IMR-90 (cell line): ENCODE results near the gene RHPN2. TPM values are rescaled to one million over a fixed set of nuclear protein-coding genes. Genes with fewer than 3 reads are reported as not detected.
"Not testable (repeated sequence)": the region's sequence is repeated elsewhere in the genome, so short reads cannot be mapped to it uniquely, and the experiment has no call there.

ENCODE experiments used
- ATAC-seq: fragments of 200-7000 bp; cut with Tn5 transposase; 2 replicates; pipeline ENCODE4 v1.9.1; 2020; ENCODE audit warnings: low read depth, mild to moderate bottlenecking, moderate library complexity
- BruUV-seq: library from RNA; stranded (reverse); fragments of 400-500 nt; replicated peaks from 2 replicates; lab custom pipeline; 2021; lab: Mats Ljungman, UMichigan
- CTCF ChIA-PET: fragments of 300-600 bp; formaldehyde crosslinking; extraction: SDS; loops from one replicate; lab custom pipeline; 2021; ENCODE audit warnings: antibody characterized with exemption; lab: Yijun Ruan, JAX
- POLR2A ChIA-PET: fragments of 300-600 bp; sonication (Branson Sonifier 250); formaldehyde crosslinking; loops from one replicate; lab custom pipeline; 2022; ENCODE audit warnings: antibody characterized with exemption; ENCODE audit not compliant: unreplicated experiment; lab: Charles Lee
- DNase-seq: peaks from one replicate; pipeline ENCODE4 v3.0.0; 2013
- H2AFZ ChIP-seq: replicated peaks from 2 replicates; pipeline ENCODE3; 2013; ENCODE audit warnings: low read length, mild to moderate bottlenecking; ENCODE audit not compliant: poor library complexity
- H2AK5ac ChIP-seq: 2 replicates; pipeline ENCODE4 v1.6.1; 2013; ENCODE audit warnings: low read depth, low read length, inconsistent platforms
- H2AK9ac ChIP-seq: replicated peaks from 2 replicates; pipeline ENCODE3; 2013; ENCODE audit warnings: mild to moderate bottlenecking, low read depth, low read length, moderate library complexity; ENCODE audit not compliant: poor library complexity
- H2BK120ac ChIP-seq: 2 replicates; pipeline ENCODE4 v1.6.1; 2013; ENCODE audit warnings: low read depth, low read length, inconsistent platforms
- H2BK15ac ChIP-seq: 3 replicates; pipeline ENCODE4 v1.6.1; 2013; ENCODE audit warnings: low read depth, low read length, inconsistent platforms
- H2BK20ac ChIP-seq: 2 replicates; pipeline ENCODE4 v1.6.1; 2013; ENCODE audit warnings: low read depth, mild to moderate bottlenecking, inconsistent platforms, low read length, moderate library complexity
- H2BK5ac ChIP-seq: 2 replicates; pipeline ENCODE4 v1.6.1; 2013; ENCODE audit warnings: mild to moderate bottlenecking, low read depth, low read length, inconsistent platforms; ENCODE audit not compliant: poor library complexity, severe bottlenecking
- H3K14ac ChIP-seq: replicated peaks from 2 replicates; pipeline ENCODE4 v1.6.1; 2013; ENCODE audit warnings: low read depth, low read length, inconsistent platforms
- H3K18ac ChIP-seq: 2 replicates; pipeline ENCODE4 v1.6.1; 2013; ENCODE audit warnings: low read depth, low read length, control low read depth
- H3K23ac ChIP-seq: 2 replicates; pipeline ENCODE4 v1.6.1; 2013; ENCODE audit warnings: low read depth, low read length, inconsistent platforms
- H3K27ac ChIP-seq: 2 replicates; pipeline ENCODE4 v1.5.1; 2013; ENCODE audit warnings: mild to moderate bottlenecking, control low read depth, low read length; ENCODE audit not compliant: insufficient read depth
- H3K27me3 ChIP-seq: 2 replicates; pipeline ENCODE4 v1.6.1; 2013; ENCODE audit warnings: low read length; ENCODE audit not compliant: control insufficient read depth, insufficient read depth
- H3K36me3 ChIP-seq: 2 replicates; pipeline ENCODE4 v1.6.1; 2013; ENCODE audit warnings: low read length, mixed read lengths; ENCODE audit not compliant: control insufficient read depth, insufficient read depth
- H3K4ac ChIP-seq: 2 replicates; pipeline ENCODE4 v1.6.1; 2013; ENCODE audit warnings: low read depth, low read length, inconsistent platforms
- H3K4me1 ChIP-seq: 2 replicates; pipeline ENCODE4 v1.6.1; 2013; ENCODE audit warnings: low read length, mixed read lengths; ENCODE audit not compliant: control insufficient read depth, insufficient read depth
- H3K4me2 ChIP-seq: 2 replicates; pipeline ENCODE4 v1.6.1; 2013; ENCODE audit warnings: low read depth, mild to moderate bottlenecking, control low read depth, low read length, moderate library complexity
- H3K4me3 ChIP-seq: 2 replicates; pipeline ENCODE4 v1.5.1; 2013; ENCODE audit warnings: low read depth, mild to moderate bottlenecking, control low read depth, low read length, moderate library complexity; ENCODE audit not compliant: insufficient read depth
- H3K56ac ChIP-seq: 2 replicates; pipeline ENCODE4 v1.6.1; 2013; ENCODE audit warnings: low read length, inconsistent platforms; ENCODE audit not compliant: insufficient read depth; ENCODE audit errors: extremely low read depth
- H3K79me1 ChIP-seq, 2 experiments: 2 replicates each; pipeline ENCODE4 v1.6.1; 2013; ENCODE audit warnings: low read length in 2 of 2, inconsistent platforms in 1 of 2, low read depth in 1 of 2
- H3K9ac ChIP-seq: 2 replicates; pipeline ENCODE4 v1.6.1; 2013; ENCODE audit warnings: low read depth, low read length, control low read depth
- H3K9me1 ChIP-seq: 2 replicates; pipeline ENCODE4 v1.6.1; 2013; ENCODE audit warnings: low read length, inconsistent platforms; ENCODE audit not compliant: insufficient read depth
- H3K9me3 ChIP-seq: 2 replicates; pipeline ENCODE4 v1.6.1; 2013; ENCODE audit warnings: low read length; ENCODE audit not compliant: control insufficient read depth, insufficient read depth
- H4K20me1 ChIP-seq: 2 replicates; pipeline ENCODE4 v1.6.1; 2013; ENCODE audit warnings: low read length, inconsistent platforms; ENCODE audit not compliant: insufficient read depth
- H4K5ac ChIP-seq: 2 replicates; pipeline ENCODE4 v1.6.1; 2013; ENCODE audit warnings: mild to moderate bottlenecking, low read depth, low read length, control low read depth
- H4K8ac ChIP-seq, 2 experiments: 2 replicates each; pipeline ENCODE4 v1.6.1; 2013; ENCODE audit warnings: low read depth in 2 of 2, low read length in 2 of 2, control low read depth in 1 of 2, inconsistent platforms in 1 of 2
- H4K91ac ChIP-seq: 2 replicates; pipeline ENCODE4 v1.6.1; 2013; ENCODE audit warnings: low read depth, low read length, inconsistent platforms; ENCODE audit not compliant: insufficient read depth
- WGBS, 2 experiments: methylation state at CpG; one replicate each; pipeline versions ENCODE4 v1.1.5 to v1.1.7; 2013; ENCODE audit warnings: missing lambda C conversion rate in 2 of 2; ENCODE audit not compliant: insufficient read length in 1 of 2; ENCODE audit errors: extremely low coverage in 2 of 2; 5-methylcytosine and 5-hydroxymethylcytosine counted together
- dilution Hi-C: fragments of 300-500 bp; cut with HindIII; formaldehyde crosslinking; loops from one replicate; pipeline ENCODE4 v1.14.3; 2018; ENCODE audit warnings: low sequenced_read_pairs; ENCODE audit not compliant: unreplicated experiment
- in situ Hi-C: fragments of 300-500 bp; cut with MboI; formaldehyde crosslinking; loops from 3 replicates; pipeline ENCODE4 v1.14.3; 2019; ENCODE audit warnings: low sequenced_read_pairs, inconsistent platforms, mixed read lengths
- intact Hi-C: fragments of 100-400 bp; cut with micrococcal nuclease; formaldehyde crosslinking; loops from 2 replicates; pipeline ENCODE4 v1.10.0; 2022
- polyA plus RNA-seq, 3 experiments: library from polyadenylated mRNA; depleted of rRNA; stranded (reverse); fragments of >200 nt; gene quantifications; 2 replicates each; pipeline ENCODE4 v1.2.3, GENCODE V29; 2012; ENCODE audit warnings: low replicate concordance in 1 of 3
- total RNA-seq: library from RNA; depleted of rRNA; stranded (reverse); fragments of >200 nt; gene quantifications from 2 replicates; pipeline ENCODE4 v1.2.3, GENCODE V29; 2012

Gene RHPN2
- total and polyA plus RNA-seq, 2 of the 4 experiments (the other 2 are of a cell fraction): 2.3 to 4.0 TPM

DNA sequence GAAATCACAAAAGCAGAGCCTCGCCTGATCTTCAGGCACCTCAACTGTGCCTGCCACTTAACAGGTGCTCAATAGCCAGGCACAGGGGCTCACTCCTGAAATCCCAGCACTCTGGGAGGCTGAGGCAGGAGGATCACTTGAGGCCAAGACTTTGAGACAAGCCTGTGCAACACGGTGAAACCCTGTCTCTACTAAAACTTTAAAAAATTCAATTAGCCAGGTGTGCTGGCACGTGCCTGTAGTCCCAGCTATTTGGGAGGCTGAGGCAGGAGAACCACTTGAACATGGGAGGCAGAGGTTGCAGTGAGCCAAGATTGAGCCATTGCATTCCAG lies 22.9 kb downstream of the RHPN2 start:
- H2AK9ac ChIP-seq, BruUV-seq, H2AK5ac ChIP-seq, H3K56ac ChIP-seq, CTCF ChIA-PET, H3K18ac ChIP-seq, H2AFZ ChIP-seq, H3K4me1 ChIP-seq, H3K23ac ChIP-seq, intact Hi-C loops, H2BK5ac ChIP-seq, H4K5ac ChIP-seq, H2BK120ac ChIP-seq, H3K9me3 ChIP-seq, ATAC-seq, H3K27me3 ChIP-seq, H3K9ac ChIP-seq, H3K79me1 ChIP-seq, H3K9me1 ChIP-seq, H3K27ac ChIP-seq, in situ Hi-C loops, H3K4me2 ChIP-seq, H2BK15ac ChIP-seq, H4K20me1 ChIP-seq, H3K36me3 ChIP-seq, H3K14ac ChIP-seq, dilution Hi-C loops, H3K4ac ChIP-seq, DNase-seq, H2BK20ac ChIP-seq, H4K91ac ChIP-seq, H4K8ac ChIP-seq, H3K4me3 ChIP-seq: not testable (repeated sequence)
- POLR2A ChIA-PET: interaction anchor here (0.5 kb wide), 1 partner anchor 421 kb away, joined by 10 read pairs; no protein-coding TSS in a partner anchor
- WGBS, 2 experiments: 66% methylated on average over 2 of the region's 3 CpGs; no CpG with 5 or more reads in 1 of the 2 experiments
